ENCODE data around the gene AGR3.

- TF ChIP-seq, protein P1, sequence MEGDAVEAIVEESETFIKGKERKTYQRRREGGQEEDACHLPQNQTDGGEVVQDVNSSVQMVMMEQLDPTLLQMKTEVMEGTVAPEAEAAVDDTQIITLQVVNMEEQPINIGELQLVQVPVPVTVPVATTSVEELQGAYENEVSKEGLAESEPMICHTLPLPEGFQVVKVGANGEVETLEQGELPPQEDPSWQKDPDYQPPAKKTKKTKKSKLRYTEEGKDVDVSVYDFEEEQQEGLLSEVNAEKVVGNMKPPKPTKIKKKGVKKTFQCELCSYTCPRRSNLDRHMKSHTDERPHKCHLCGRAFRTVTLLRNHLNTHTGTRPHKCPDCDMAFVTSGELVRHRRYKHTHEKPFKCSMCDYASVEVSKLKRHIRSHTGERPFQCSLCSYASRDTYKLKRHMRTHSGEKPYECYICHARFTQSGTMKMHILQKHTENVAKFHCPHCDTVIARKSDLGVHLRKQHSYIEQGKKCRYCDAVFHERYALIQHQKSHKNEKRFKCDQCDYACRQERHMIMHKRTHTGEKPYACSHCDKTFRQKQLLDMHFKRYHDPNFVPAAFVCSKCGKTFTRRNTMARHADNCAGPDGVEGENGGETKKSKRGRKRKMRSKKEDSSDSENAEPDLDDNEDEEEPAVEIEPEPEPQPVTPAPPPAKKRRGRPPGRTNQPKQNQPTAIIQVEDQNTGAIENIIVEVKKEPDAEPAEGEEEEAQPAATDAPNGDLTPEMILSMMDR (IDR thresholded peaks at IDR 0.05; ENCODE audit: insufficient read depth, low read length, poor library complexity, severe bottlenecking): no peak
- no peak for TF ChIP-seq EZH2phosphoT487 (conservative IDR thresholded peaks at IDR 0.05; ENCODE audit: low read length)
Observed at GRCh38 chr7:16810573-16810972, 71.2 kb downstream of the AGR3 start.

Data from SU-DHL-6 (cell line).